ENCODE measurements around the gene DGUOK. TPM values are rescaled to one million over a fixed set of nuclear protein-coding genes. Genes with fewer than 3 reads are reported as not detected.

The DGUOK gene
- total and polyA plus RNA-seq, 10 of the 15 experiments (the other 5 are each of a cell fraction or from before 2014, with no cell fraction given), result 64.4 to 234 (median 91.4) TPM

- Histone ChIP-seq H2AFZ (ENCODE audit: control insufficient read depth, low read depth, low read length) (no peak overlapping the region), H3K4me1 (ENCODE audit: control insufficient read depth, insufficient read depth, low read length) (peaks cover 7% of the 10 kb centered on the region), H3K27me3 (replicated peaks in 1 of 2; ENCODE audit: control insufficient read depth in 2 of 2, insufficient read depth in 2 of 2, low read length in 1 of 2) (no peaks in the 10 kb centered on the region), H3K27ac (ENCODE audit: control insufficient read depth, insufficient read depth) (no peak overlapping the region), H3K4me3 (no peak overlapping the region), H3K9ac (ENCODE audit: control insufficient read depth, insufficient read depth, low read length) (no peak overlapping the region), H3K9me3 (replicated peaks; ENCODE audit: control insufficient read depth, insufficient read depth, low read length) (no peaks in the 10 kb centered on the region), H3K36me3 (ENCODE audit: control insufficient read depth in 2 of 2, insufficient read depth in 2 of 2, low read length in 1 of 2) (no peaks in the 10 kb centered on the region), H3K79me2 (ENCODE audit: control insufficient read depth, insufficient read depth, low read length) (no peaks in the 10 kb centered on the region), H3K4me2 (ENCODE audit: control insufficient read depth, insufficient read depth) (no peak overlapping the region), H4K20me1 (ENCODE audit: control insufficient read depth, insufficient read depth) (no peaks in the 10 kb centered on the region)
- ATAC-seq (no peak), DNase-seq (ENCODE audit: low read depth, low spot score) (no peak), FAIRE-seq (no peak)
- intact Hi-C loops (cut with micrococcal nuclease; ENCODE audit: unreplicated experiment) (no loop called here), in situ Hi-C loops (cut with MboI) (no loop called here)
- 72% methylated on average over 7 of the region's 7 CpGs for WGBS (ENCODE audit: insufficient coverage, insufficient replicate concordance, low lambda C conversion rate, missing lambda C conversion rate)
- RAD21 ChIA-PET (ENCODE audit: unreplicated experiment), result interaction anchor here (2.7 kb wide), 1 partner anchor 68 kb away, joined by 9 read pairs; no protein-coding TSS in a partner anchor
- POLR2A ChIA-PET, result interaction anchor here (0.7 kb wide), 1 partner anchor 233 kb away, joined by 4 read pairs; no protein-coding TSS in a partner anchor
- CTCF ChIA-PET, result no interaction called here
- no TSS peak for BruUV-seq (replicated peaks)
- SMC1A ChIA-PET (ENCODE audit: uncharacterized antibody, unreplicated experiment), result interaction anchor here (1.3 to 1.5 kb wide), 2 partner anchors 10 to 12 kb away, joined by 3 to 4 read pairs; no protein-coding TSS in a partner anchor
- TF ChIP-seq MAX (IDR thresholded peaks at IDR 0.05; ENCODE audit: low read depth, low read length) (no peak), CBX3 (IDR thresholded peaks at IDR 0.05; ENCODE audit: borderline replicate concordance, low read depth) (no peak), SMAD1 (IDR thresholded peaks at IDR 0.05; ENCODE audit: low read depth, partially characterized antibody) (no peak), MLLT1 (IDR thresholded peaks at IDR 0.05) (no peak), SMAD5 (IDR thresholded peaks at IDR 0.05; ENCODE audit: low read depth) (no peak), PML (IDR thresholded peaks at IDR 0.05; ENCODE audit: low read length) (no peak), CTCF (IDR thresholded peaks at IDR 0.05 in 2 of 3, conservative IDR thresholded peaks at IDR 0.05 in 1 of 3; ENCODE audit: control insufficient read depth in 2 of 3, extremely low read depth in 1 of 3, insufficient read depth in 1 of 3, low read depth in 3 of 3, low read length in 3 of 3) (no peak), NFIC (IDR thresholded peaks at IDR 0.05; ENCODE audit: low read depth, low read length) (no peak), ZNF274 (IDR thresholded peaks at IDR 0.05; ENCODE audit: insufficient read depth, insufficient read length) (no peak), CEBPZ (IDR thresholded peaks at IDR 0.05; ENCODE audit: low read depth, low read length) (no peak), ZBTB40 (IDR thresholded peaks at IDR 0.05; ENCODE audit: borderline replicate concordance) (no peak)
These were observed 7.0 kb upstream of the DGUOK start for GRCh38 chr2:73919596-73920228.

Data from GM12878 (cell line).